Activated CD8-positive, alpha-beta T cell treated with anti-CD3 and anti-CD28 coated beads for 36 hours (primary cell): ENCODE measurements around the gene ATXN1. TPM values are rescaled to one million over a fixed set of nuclear protein-coding genes. Genes with fewer than 3 reads are reported as not detected.

Source experiments
- ATAC-seq: fragments of 200-7000 bp; cut with Tn5 transposase; one replicate; pipeline ENCODE4 v1.10.0; 2021; ENCODE audit warnings: mild to moderate bottlenecking, moderate library complexity
- CTCF ChIA-PET: fragments of 350-600 bp; sonication (Branson Sonifier 250); formaldehyde crosslinking; loops from one replicate; lab custom pipeline; 2021; ENCODE audit warnings: antibody characterized with exemption; lab: Charles Lee
- POLR2A ChIA-PET: fragments of 350-600 bp; sonication (Branson Sonifier 250); formaldehyde crosslinking; loops from one replicate; lab custom pipeline; 2021; ENCODE audit warnings: antibody characterized with exemption; lab: Charles Lee
- DNase-seq: peaks from one replicate; pipeline ENCODE4 v3.0.0-alpha.2; 2020
- H3K27ac Mint-ChIP-seq: one replicate; pipeline ENCODE4 v1.8.0; 2021; ENCODE audit warnings: mild to moderate bottlenecking, mixed read lengths
- H3K27me3 Mint-ChIP-seq: one replicate; pipeline ENCODE4 v1.8.0; 2021; ENCODE audit warnings: mixed read lengths
- H3K36me3 Mint-ChIP-seq: one replicate; pipeline ENCODE4 v1.8.0; 2021; ENCODE audit warnings: low read depth, mixed read lengths
- H3K4me1 Mint-ChIP-seq: one replicate; pipeline ENCODE4 v1.8.0; 2021; ENCODE audit warnings: low read depth, mixed read lengths
- H3K4me3 Mint-ChIP-seq: one replicate; pipeline ENCODE4 v1.8.0; 2021; ENCODE audit warnings: mild to moderate bottlenecking, moderate library complexity, mixed read lengths
- H3K9me3 Mint-ChIP-seq: one replicate; pipeline ENCODE4 v1.8.0; 2021; ENCODE audit warnings: mixed read lengths
- intact Hi-C: fragments of 100-400 bp; cut with micrococcal nuclease; formaldehyde crosslinking; loops from one replicate; pipeline ENCODE4 v1.10.0; 2022
- total RNA-seq, 2 experiments: library from RNA; stranded (reverse); gene quantifications; one replicate each; pipeline ENCODE4 v1.2.3, GENCODE V29; 2021
- TF ChIP-seq, protein P1 (sequence below): fragments of 200-600 bp; IDR thresholded peaks from one replicate; pipeline ENCODE4 v1.8.0; 2022; ENCODE audit warnings: antibody characterized with exemption, mild to moderate bottlenecking

ATXN1 gene
- total RNA-seq, 2 experiments from 2014 or later, result 35.4 to 40.8 TPM

DNA sequence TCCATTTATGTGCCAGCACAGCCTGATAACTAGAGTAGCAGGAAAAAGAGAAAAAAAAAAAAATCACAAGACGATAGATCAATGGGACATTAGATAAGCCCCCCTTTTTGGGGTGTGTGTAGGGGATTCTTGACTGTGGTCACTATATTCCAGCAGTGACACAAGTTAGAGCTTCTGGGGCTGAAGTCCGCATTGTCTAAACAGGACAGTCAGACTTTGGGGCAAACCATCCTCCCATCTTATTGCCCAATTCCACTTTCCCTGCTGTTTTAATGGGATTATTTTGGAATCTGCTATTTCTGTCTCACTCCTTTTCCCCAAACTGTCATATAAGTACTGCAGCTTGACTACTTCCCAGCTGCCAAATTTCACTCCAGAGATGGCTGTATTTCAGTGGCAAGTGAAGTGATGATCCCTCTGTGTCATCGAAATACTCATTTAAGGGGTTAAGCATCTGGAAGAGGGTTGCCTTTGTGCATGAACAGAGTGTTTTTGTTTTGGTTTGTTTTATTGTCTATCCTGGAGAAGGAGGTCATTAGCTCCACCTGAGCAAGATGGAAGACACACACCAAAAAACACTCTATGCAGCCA is 182.5 kb downstream of the ATXN1 start:
- Mint-ChIP-seq H3K36me3 (peaks cover 29% of the 10 kb centered on the region), H3K4me1 (peaks cover 4% of the 10 kb centered on the region), H3K27ac (no peak overlapping the region), H3K9me3 (no peaks in the 10 kb centered on the region), H3K27me3 (no peaks in the 10 kb centered on the region), H3K4me3 (no peak overlapping the region)
- TF ChIP-seq, protein P1, sequence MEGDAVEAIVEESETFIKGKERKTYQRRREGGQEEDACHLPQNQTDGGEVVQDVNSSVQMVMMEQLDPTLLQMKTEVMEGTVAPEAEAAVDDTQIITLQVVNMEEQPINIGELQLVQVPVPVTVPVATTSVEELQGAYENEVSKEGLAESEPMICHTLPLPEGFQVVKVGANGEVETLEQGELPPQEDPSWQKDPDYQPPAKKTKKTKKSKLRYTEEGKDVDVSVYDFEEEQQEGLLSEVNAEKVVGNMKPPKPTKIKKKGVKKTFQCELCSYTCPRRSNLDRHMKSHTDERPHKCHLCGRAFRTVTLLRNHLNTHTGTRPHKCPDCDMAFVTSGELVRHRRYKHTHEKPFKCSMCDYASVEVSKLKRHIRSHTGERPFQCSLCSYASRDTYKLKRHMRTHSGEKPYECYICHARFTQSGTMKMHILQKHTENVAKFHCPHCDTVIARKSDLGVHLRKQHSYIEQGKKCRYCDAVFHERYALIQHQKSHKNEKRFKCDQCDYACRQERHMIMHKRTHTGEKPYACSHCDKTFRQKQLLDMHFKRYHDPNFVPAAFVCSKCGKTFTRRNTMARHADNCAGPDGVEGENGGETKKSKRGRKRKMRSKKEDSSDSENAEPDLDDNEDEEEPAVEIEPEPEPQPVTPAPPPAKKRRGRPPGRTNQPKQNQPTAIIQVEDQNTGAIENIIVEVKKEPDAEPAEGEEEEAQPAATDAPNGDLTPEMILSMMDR, result no peak
- intact Hi-C loops, result no loop called here
- ChIA-PET POLR2A (interaction anchor here (0.5 to 1.1 kb wide), 3 partner anchors 11 to 66 kb away, joined by 3 read pairs; no protein-coding TSS in a partner anchor), CTCF (interaction anchor here (1.6 kb wide), 1 partner anchor 10 kb away, joined by 4 read pairs; no protein-coding TSS in a partner anchor)
- DNase-seq, result no peak
- no peak for ATAC-seq

DNA sequence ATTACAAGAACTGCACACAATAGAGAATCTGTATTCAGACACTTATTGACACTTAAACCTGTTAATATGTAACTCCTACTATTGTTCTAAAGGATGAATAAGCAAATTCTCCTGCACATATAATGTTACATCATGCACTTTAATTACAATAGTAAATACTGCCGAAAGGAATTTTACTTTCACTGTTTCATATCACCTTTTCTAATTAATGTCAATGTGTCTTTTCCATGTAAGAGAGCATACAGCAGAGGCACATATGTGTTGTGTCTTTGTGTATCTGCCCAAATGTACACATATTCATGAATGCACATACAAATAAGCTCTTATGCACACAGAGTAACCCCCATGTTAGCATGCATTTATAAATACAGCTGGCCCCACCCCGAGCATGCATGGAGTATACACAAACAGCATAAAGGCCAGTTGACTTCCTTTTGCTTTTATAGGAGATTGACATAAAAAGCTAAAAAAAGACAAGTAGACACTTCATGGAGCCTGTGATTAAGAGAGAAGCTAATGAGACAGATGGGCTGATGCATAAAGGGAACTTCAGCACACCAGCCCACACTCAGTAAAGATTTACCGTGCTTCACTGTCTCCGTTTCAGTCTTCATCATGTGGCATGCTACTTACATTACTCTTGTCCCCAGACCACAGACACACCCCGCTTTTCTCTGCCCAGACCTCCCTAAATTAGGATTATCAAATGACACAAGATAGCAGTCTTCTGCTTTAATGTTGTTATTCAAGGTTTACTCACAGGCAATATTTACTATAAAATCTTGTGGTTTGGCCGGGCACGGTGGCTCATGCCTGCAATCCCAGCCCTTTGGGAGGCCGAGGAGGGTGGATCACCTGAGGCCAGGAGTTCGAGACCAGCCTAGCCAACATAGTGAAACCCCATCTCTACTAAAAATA is 184.6 kb downstream of the ATXN1 start:
- Mint-ChIP-seq H3K27me3 (no peaks in the 10 kb centered on the region), H3K9me3 (no peaks in the 10 kb centered on the region), H3K27ac (no peak overlapping the region), H3K4me3 (no peak overlapping the region), H3K36me3 (peaks cover 26% of the 10 kb centered on the region), H3K4me1 (peaks cover 4% of the 10 kb centered on the region)
- intact Hi-C loops, result no loop called here
- TF ChIP-seq, protein P1, result no peak
- ChIA-PET CTCF (interaction anchor here (1.3 kb wide), 1 partner anchor 182 kb away, joined by 3 read pairs; no protein-coding TSS in a partner anchor), POLR2A (no interaction called here)
- DNase-seq (no peak), ATAC-seq (no peak)

DNA sequence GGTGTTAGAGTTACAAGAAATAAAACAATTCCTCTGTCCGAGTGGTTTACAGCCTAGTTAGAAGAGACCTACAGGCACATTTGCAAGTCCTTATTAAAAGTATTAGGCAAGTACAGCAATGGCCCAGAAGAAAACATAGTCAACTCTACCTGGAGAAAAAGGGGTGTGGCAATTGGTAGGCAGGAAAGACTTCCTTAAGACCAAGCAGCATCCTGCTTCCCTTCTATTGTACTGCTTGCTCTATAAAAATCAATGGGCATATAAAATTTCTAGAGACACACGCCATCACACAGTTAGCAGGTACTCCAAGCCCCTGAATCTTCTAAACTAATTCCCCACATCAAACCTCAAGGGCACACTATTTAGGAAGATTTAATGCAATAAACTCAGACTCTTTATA is 185.6 kb downstream of the ATXN1 start:
- intact Hi-C loops, result no loop called here
- peaks cover 7% of the 10 kb centered on the region for H3K4me1 Mint-ChIP-seq
- DNase-seq (no peak), ATAC-seq (no peak)
- TF ChIP-seq, protein P1, result no peak
- no peak overlapping the region for H3K27ac Mint-ChIP-seq
- peaks cover 25% of the 10 kb centered on the region for H3K36me3 Mint-ChIP-seq
- H3K9me3 Mint-ChIP-seq, result no peaks in the 10 kb centered on the region
- H3K27me3 Mint-ChIP-seq, result no peaks in the 10 kb centered on the region
- POLR2A ChIA-PET, result interaction anchor here (0.7 kb wide), 1 partner anchor 43 kb away, joined by 3 read pairs; no protein-coding TSS in a partner anchor
- CTCF ChIA-PET, result interaction anchor here (0.8 kb wide), 1 partner anchor 17 kb away, joined by 3 read pairs; no protein-coding TSS in a partner anchor
- H3K4me3 Mint-ChIP-seq, result no peak overlapping the region

DNA sequence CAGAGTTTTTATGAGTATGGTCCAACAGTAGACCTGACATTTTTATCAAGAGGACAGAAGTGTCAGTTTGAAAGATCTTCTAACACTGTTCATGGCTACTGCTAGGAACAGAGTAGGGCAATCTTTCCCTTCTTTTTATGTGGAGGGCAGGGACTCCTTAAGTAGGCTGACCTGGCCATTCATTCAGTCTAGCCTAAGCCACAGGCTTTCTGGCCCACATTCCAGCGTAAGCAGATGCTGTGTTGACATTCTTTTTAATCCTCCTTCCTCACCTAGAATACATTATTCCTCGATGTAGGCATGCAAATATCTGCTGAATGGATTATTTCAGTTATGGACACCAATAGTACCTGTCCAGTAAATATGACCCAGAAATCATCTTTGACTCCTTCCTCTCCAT is 188.3 kb downstream of the ATXN1 start:
- Mint-ChIP-seq H3K4me1 (peaks cover 14% of the 10 kb centered on the region), H3K4me3 (no peak overlapping the region), H3K9me3 (no peaks in the 10 kb centered on the region), H3K27me3 (no peaks in the 10 kb centered on the region), H3K36me3 (peaks cover 20% of the 10 kb centered on the region), H3K27ac (no peak overlapping the region)
- ATAC-seq (no peak), DNase-seq (no peak)
- POLR2A ChIA-PET, result no interaction called here
- CTCF ChIA-PET, result no interaction called here
- intact Hi-C loops, result no loop called here
- TF ChIP-seq, protein P1, result no peak
